Large intestine (tissue), 12 donors: ENCODE data around the gene ZC3H12D. TPM values are rescaled to one million over a fixed set of nuclear protein-coding genes. Genes with fewer than 3 reads are reported as not detected.

Experiments used
- DNase-seq, 2 donors: peaks; one replicate each; pipeline versions ENCODE4 v3.0.0 to v3.0.0-alpha.2; 2013
- H3K27ac ChIP-seq: one replicate; pipeline ENCODE4 v1.5.1; 2013; ENCODE audit warnings: low read length
- H3K27me3 ChIP-seq: 2 replicates; pipeline ENCODE4 v1.6.1; 2013; ENCODE audit warnings: low read length; ENCODE audit not compliant: control insufficient read depth, insufficient read depth
- H3K36me3 ChIP-seq: 2 replicates; pipeline ENCODE4 v1.6.1; 2013; ENCODE audit warnings: low read length; ENCODE audit not compliant: control insufficient read depth, insufficient read depth
- H3K4me1 ChIP-seq: one replicate; pipeline ENCODE4 v1.6.1; 2013; ENCODE audit warnings: low read length; ENCODE audit not compliant: control insufficient read depth, insufficient read depth
- H3K4me3 ChIP-seq: one replicate; pipeline ENCODE4 v1.5.1; 2013; ENCODE audit warnings: low read length
- H3K9me3 ChIP-seq: one replicate; pipeline ENCODE4 v1.6.1; 2013; ENCODE audit warnings: mild to moderate bottlenecking, low read depth, low read length, moderate library complexity; ENCODE audit not compliant: control insufficient read depth
- WGBS: methylation state at CpG from one replicate; pipeline ENCODE4 v1.1.5; 2013; ENCODE audit warnings: low lambda C conversion rate; ENCODE audit not compliant: insufficient coverage; 5-methylcytosine and 5-hydroxymethylcytosine counted together
- long read RNA-seq, 11 donors: transcript quantifications; one replicate each; lab custom pipeline, GENCODE V29; 2026
- polyA plus RNA-seq: library from polyadenylated mRNA; unstranded; fragments of 120-200 nt; gene quantifications from one replicate; pipeline ENCODE4 v1.2.1, GENCODE V29; 2013

The ZC3H12D gene
- 3.5 TPM for polyA plus RNA-seq
- long read RNA-seq, donor 1, result 0 reads
- long read RNA-seq, donor 2, result 0 reads
- long read RNA-seq, donor 3, result 0 reads
- long read RNA-seq, donor 4, result 0 reads
- long read RNA-seq, donor 5, result 0 reads
- long read RNA-seq, donor 6, full-length matches to known transcripts, result 1 of 1 reads
- long read RNA-seq, donor 6, partial matches to known transcripts, result 0 of 1 reads
- long read RNA-seq, donor 6, other reads (novel, unspliced or antisense), result 0 of 1 reads
- long read RNA-seq, donor 7, result 0 reads
- long read RNA-seq, donor 8, full-length matches to known transcripts, result 1 of 1 reads
- long read RNA-seq, donor 8, partial matches to known transcripts, result 0 of 1 reads
- long read RNA-seq, donor 8, other reads (novel, unspliced or antisense), result 0 of 1 reads
- long read RNA-seq, donor 9, result 0 reads
- long read RNA-seq, donor 10, result 0 reads
- long read RNA-seq, donor 11, result 0 reads

DNA sequence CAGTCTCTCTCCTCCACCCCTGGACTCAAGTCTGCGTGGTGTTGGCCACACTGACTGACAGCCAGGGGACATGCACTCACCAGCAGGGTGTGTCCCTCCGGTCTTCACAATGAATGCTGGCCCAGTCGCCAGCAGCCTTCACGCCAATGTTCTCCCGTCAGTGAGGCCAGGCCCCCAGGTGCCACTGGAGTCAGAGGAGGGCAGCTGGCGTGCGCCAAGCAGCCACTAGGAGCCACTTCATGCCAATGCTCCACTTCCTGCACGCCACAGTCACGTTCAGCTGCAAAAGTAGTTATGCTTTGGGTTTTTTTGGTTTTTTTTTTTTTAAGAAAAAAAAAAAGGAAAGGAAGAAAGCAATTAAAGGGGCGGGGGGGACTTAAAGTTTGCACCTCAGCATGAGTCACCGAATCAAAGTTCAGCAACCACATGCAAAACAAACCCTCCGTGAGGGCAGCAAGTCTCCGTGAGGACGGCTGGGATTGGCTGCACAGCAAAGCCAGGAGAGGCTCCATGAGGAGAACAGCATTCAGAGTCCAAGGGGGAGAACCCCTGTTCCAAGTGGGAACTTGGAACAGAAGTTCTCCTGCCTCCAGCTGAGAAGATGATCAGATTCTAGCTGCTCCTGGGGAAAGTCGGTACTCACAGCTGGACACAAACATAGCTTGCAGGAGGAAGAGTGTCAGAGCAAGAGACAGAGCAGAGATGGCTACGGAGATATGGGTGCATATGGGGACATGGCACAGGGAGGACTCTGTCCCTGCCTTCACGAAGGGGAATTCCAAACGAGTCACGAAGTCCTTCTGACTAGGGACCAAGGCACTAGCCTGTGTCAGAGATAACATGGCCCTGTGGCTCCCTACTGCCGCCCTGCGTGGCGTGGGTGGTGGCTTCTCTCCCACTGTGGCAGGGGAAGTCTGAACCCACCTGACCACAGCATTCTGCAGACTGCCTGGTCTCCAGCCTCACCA is at the start of gene ZC3H12D:
Gene ZC3H12D, minus strand, starts transcription at position 282 of the 968 bp plus-strand sequence. CDS start 10,471 bp downstream, outside the sequence.
- no peaks in the 10 kb centered on the region for H3K27me3 ChIP-seq
- peak within 1 kb of the TSS; percentile 44 for H3K4me3 ChIP-seq
- peak within 1 kb of the TSS; percentile 94 for H3K27ac ChIP-seq
- no peaks in the 10 kb centered on the region for H3K36me3 ChIP-seq
- peaks cover 40% of the 10 kb centered on the region for H3K4me1 ChIP-seq
- WGBS, result no CpG with 5 or more reads among the region's 22 CpGs
- peak; percentile 90 to 96 for DNase-seq
- H3K9me3 ChIP-seq, result no peaks in the 10 kb centered on the region

- no peak overlapping the region for H3K27ac ChIP-seq
- WGBS, result 95% methylated on average over 4 of the region's 5 CpGs
- H3K36me3 ChIP-seq, result peaks cover 47% of the 10 kb centered on the region
- DNase-seq, result no peak
- no peaks in the 10 kb centered on the region for H3K27me3 ChIP-seq
- H3K4me1 ChIP-seq, result no peaks in the 10 kb centered on the region
- H3K9me3 ChIP-seq, result no peaks in the 10 kb centered on the region
- no peak overlapping the region for H3K4me3 ChIP-seq
Measured at GRCh38 chr6:149529650-149530049, 44.8 kb upstream of the ZC3H12D start.

DNA sequence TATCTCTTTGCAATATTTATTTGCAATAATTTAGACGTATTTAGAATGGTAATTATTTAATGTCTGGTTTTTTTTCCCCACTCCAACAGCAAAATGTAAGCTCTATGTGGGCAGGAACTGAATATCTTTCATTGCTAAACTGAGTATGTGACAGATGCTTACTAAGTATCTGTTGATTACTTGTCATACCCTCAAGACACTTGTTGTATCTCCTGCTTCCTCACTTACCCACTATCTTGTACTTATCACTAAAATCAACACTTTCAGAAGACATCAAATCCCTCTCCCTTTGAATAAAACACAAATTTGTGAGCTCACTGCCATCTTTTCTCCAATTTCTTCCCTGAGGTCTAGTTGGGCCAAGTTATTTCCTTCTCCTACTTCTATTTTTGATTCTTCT is 30.7 kb upstream of the ZC3H12D start:
- Histone ChIP-seq H3K27ac (no peak overlapping the region), H3K36me3 (peaks cover 34% of the 10 kb centered on the region), H3K4me1 (no peaks in the 10 kb centered on the region), H3K4me3 (no peak overlapping the region), H3K27me3 (no peaks in the 10 kb centered on the region), H3K9me3 (no peaks in the 10 kb centered on the region)
- DNase-seq, result no peak
- WGBS, result no CpG with 5 or more reads among the region's 1 CpG

DNA sequence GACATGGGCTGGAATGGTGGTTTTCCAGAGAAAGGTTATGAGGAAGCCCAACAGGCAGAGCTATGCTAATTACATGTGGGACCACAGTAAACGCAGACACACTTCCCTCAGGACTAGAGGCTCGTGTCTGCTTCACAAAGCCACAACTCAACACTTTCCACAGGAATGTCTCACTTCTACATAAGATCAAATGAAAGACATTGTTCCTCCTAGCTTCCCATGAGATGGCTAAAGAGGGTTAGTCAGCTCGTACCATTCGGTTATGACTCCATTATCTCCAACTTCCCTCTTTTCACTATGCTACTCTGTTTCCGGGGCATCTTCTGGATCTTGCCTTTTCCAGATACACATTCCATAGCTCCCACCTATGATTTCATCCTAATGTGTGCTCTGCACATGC is 29.1 kb upstream of the ZC3H12D start:
- Histone ChIP-seq H3K9me3 (no peaks in the 10 kb centered on the region), H3K4me1 (no peaks in the 10 kb centered on the region), H3K36me3 (peaks cover 35% of the 10 kb centered on the region), H3K27me3 (no peaks in the 10 kb centered on the region), H3K4me3 (no peak overlapping the region), H3K27ac (no peak overlapping the region)
- WGBS, result 85% methylated on average over 3 of the region's 5 CpGs
- DNase-seq, result no peak

- Histone ChIP-seq H3K9me3 (no peaks in the 10 kb centered on the region), H3K36me3 (peaks cover 29% of the 10 kb centered on the region), H3K4me1 (no peaks in the 10 kb centered on the region), H3K4me3 (no peak overlapping the region), H3K27ac (no peak overlapping the region), H3K27me3 (no peaks in the 10 kb centered on the region)
- no peak for DNase-seq
- 83% methylated on average over 1 of the region's 4 CpGs for WGBS
Measured at GRCh38 chr6:149510793-149511512, 26.1 kb upstream of the ZC3H12D start.

DNA sequence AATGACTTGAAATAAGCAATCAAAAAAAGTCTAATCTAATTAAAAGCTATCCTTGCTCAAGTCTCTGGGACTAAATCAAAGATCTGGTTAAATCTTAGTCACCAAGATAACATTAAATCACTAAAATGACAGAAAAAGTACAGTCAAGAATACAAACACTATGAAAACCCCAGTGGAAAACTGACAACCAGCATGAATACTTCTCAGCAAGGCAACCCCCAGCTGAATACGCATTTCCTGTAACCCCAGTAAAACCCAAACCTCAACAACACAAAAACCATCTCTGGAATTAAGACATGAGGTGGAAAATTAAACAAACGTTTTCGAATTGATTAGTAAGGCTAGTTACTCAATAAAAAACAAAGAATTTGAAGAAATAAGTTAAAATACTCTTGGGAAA is 23.7 kb upstream of the ZC3H12D start:
- Histone ChIP-seq H3K9me3 (no peaks in the 10 kb centered on the region), H3K36me3 (peaks cover 33% of the 10 kb centered on the region), H3K27me3 (no peaks in the 10 kb centered on the region), H3K4me1 (no peaks in the 10 kb centered on the region), H3K4me3 (no peak overlapping the region), H3K27ac (no peak overlapping the region)
- no peak for DNase-seq
- 87% methylated on average over 3 of the region's 3 CpGs for WGBS

GRCh38 chr6:149503872-149504271 is 19.1 kb upstream of the ZC3H12D start:
- H3K4me3 ChIP-seq, result no peak overlapping the region
- peaks cover 19% of the 10 kb centered on the region for H3K36me3 ChIP-seq
- H3K4me1 ChIP-seq, result no peaks in the 10 kb centered on the region
- WGBS, result 93% methylated on average over 2 of the region's 2 CpGs
- DNase-seq, result no peak
- H3K27me3 ChIP-seq, result no peaks in the 10 kb centered on the region
- H3K27ac ChIP-seq, result no peak overlapping the region
- no peaks in the 10 kb centered on the region for H3K9me3 ChIP-seq

GRCh38 chr6:149503276-149503675 is 18.5 kb upstream of the ZC3H12D start:
- H3K9me3 ChIP-seq, result no peaks in the 10 kb centered on the region
- H3K27ac ChIP-seq, result no peak overlapping the region
- H3K4me3 ChIP-seq, result no peak overlapping the region
- DNase-seq, result no peak
- WGBS, result 80% methylated on average over 1 of the region's 2 CpGs
- no peaks in the 10 kb centered on the region for H3K27me3 ChIP-seq
- H3K4me1 ChIP-seq, result no peaks in the 10 kb centered on the region
- peaks cover 19% of the 10 kb centered on the region for H3K36me3 ChIP-seq

DNA sequence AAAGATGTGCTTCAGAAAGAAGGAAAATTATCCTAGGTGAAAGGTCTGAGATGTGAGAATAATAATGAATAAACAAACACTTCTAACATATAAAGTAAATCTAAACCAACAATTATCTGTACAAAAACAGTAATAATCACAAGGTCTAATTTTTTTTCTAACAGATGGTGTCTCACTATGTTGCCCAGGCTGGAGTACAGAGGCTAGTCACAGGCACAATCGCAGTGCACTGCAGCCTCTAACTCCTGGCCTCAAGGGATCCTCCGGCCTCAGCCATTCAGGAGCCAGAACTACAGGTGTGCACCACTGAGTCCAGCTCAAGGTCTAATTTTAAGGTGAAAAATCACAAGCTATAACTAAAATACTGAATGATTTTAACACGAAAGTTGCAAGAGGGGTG is 17.0 kb upstream of the ZC3H12D start:
- WGBS, result 100% methylated on average over 1 of the region's 3 CpGs
- H3K4me1 ChIP-seq, result no peaks in the 10 kb centered on the region
- peaks cover 16% of the 10 kb centered on the region for H3K36me3 ChIP-seq
- H3K4me3 ChIP-seq, result no peak overlapping the region
- no peak for DNase-seq
- no peaks in the 10 kb centered on the region for H3K27me3 ChIP-seq
- H3K9me3 ChIP-seq, result no peaks in the 10 kb centered on the region
- H3K27ac ChIP-seq, result no peak overlapping the region

DNA sequence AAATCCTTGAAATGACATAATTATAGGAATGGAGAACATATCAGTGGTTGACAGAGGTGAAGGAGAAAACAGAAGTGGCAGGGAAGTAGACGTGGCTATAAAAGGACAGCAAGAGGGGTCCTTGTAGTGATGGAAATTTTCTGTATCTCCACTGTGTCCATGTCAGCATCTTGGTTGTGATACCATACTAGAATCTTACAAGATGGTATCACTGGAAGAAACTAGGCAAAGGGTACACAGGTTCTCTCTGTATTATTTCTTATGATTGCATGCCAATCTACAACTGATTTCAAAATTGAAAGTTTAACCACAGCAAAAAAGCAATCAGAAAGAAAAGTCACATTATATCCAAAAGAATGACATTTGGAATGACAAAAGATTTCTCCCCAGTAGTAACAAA is 16.4 kb upstream of the ZC3H12D start:
- no peaks in the 10 kb centered on the region for H3K4me1 ChIP-seq
- no peaks in the 10 kb centered on the region for H3K9me3 ChIP-seq
- no peaks in the 10 kb centered on the region for H3K27me3 ChIP-seq
- no peak for DNase-seq
- H3K36me3 ChIP-seq, result peaks cover 13% of the 10 kb centered on the region
- WGBS, result 100% methylated on average over 1 of the region's 1 CpG
- H3K4me3 ChIP-seq, result no peak overlapping the region
- no peak overlapping the region for H3K27ac ChIP-seq
